AML-193 (cell line): ENCODE data around the gene OCLN.
"Not testable (repeated sequence)": the region's sequence is repeated elsewhere in the genome, so short reads cannot be mapped to it uniquely, and the experiment has no call there.

Source experiments
- DNase-seq, 2 experiments: peaks; one replicate each; lab custom pipeline; 2025; lab: John Stamatoyannopoulos, UW

Gene OCLN

DNA sequence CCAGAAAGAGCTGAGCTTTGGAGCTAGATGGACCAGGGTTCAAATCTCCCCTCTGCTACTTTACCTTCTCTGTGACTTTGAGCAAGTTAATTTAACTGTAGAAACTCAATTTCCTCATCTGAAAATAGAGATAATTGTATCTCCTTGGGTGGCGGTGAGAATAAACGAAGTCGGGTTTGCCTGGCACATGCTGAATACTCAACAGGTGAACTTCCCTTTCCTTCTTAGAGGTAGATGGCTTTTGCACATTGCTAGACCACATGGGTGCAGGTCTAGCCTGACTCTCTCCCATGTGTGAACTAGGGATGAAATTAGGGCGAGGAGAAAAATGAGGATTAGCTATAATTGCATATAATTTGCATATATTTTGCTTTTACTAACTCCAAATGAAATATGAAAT, 36.0 kb downstream of the OCLN start:
- DNase-seq = no peak

DNA sequence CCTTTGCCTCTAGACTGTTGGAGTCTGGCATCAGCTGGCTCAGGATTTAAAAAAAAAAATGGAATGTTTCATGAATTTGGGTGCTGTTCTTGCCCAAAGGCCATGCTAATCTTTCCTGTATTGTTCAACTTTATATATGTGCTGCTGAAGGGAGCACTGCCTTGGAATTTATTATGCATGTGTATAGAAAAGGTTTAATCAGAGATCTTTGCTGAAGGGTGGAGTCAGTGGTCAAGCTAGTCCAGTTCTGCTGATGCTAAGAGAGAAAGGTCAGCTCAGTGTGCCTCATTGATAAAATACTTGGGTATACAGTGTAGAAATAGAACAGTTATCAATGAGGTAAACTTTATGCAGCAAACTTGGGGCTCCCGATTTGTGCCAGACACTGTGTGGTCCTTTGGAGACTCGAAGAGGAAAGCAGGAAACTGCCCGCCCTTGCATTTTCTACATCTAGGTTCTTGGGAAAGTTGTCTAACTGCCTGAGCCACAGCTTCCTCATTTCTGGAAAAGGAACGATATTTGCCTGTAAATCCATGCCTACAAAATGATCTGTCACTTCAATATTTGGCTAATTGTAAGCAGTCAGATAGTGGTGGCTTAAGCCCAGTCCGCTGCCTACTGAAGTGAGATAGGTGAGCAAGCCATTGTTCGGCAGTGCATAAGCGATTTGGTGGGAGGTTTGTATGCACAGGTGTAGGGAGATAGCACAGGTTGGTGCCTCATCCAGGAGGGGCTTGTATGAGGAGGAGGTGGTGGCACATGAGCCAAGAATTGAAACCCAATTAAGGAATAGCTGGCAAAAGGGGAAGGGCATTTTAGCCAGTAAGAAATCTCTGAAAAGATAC, 38.2 kb downstream of the OCLN start:
- no peak for DNase-seq

DNA sequence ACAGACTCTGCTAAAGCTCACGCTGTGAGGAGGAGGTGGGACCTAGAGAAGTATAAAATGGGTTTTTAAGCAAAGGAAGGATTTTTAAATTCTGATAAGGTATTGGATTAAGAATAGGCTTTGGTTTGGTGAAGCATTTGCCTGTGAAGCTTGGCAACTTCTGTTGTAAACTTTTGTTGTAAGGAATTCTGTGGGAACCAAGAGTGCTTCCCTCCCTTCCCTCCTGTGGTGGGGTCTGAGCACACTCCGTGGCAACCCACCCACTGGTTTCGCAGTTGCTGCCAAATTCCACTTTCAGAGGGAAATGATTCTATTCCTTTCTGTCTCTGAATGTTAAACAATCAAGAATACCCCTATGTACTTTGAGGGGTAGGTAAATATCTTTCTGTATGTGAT, 38.8 kb downstream of the OCLN start:
- DNase-seq = no peak

GRCh38 chr5:69537911-69538310, 45.3 kb downstream of the OCLN start:
- not testable (repeated sequence) for DNase-seq

- DNase-seq = not testable (repeated sequence)
Measured at GRCh38 chr5:69538735-69539134, 46.1 kb downstream of the OCLN start.

- not testable (repeated sequence) for DNase-seq
Measured at GRCh38 chr5:69541347-69541746, 48.8 kb downstream of the OCLN start.

DNA sequence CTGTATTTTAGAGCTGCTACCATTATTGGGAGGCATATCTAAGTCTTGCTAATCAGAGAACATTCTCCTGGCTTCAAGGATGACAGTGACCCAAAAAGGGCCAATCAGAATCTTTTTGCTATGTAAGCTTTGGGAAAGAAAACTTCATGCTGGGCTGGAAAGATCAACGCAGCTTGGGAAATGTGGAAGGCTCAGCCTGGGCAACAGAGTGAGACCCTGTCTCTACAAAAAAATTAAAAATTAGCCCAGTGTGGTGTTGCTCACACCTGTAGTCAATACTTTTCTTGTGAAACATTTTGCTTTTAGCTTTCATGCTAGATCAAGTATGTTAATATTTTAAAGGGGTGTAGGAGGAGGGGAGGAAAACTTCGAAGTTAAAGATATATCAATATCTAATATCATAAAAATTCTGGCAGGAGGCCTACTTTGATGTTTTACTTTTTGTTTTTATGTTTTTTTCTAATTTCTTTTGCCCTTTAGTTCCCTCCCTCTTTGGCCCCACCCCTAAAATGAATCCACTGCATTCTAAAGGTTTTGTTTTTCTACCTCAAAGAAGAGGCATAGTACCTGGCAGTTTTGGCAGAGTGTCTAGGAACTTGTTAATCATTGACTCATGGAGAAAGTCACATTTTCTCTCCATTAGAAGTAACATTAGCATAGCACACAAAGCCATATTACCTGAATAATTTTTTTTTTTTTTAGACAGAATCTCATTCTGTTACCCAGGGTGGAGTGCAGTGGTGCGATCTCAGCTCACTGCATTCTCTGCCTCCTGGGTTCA, 50.4 kb downstream of the OCLN start:
- not testable (repeated sequence) for DNase-seq

GRCh38 chr5:69544602-69545001, 52.0 kb downstream of the OCLN start:
- not testable (repeated sequence) for DNase-seq

DNA sequence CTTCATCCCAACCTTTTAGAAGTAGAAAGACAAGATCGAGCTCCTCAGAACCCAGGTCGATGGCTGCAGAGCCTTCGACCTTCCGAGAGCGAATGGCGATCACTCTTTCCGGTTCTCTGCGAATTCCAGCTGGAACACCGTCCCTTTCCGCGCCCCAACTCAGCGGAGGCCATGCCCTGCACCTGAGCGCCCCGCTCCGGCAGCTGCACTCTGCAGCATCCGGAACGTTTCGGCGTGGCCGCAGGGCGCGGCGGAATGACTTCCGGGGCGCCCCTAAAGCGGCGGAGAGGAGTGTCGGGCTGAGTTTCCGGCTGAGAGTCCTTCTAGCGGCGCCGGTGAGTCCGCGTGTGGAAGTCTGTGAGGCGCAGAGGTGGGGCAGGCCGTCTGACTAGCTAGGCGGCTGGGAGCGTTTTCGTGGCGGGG, 67.3 kb downstream of the OCLN start, which contains the start of gene GTF2H2C:
TSS of gene GTF2H2C (plus strand) at position 284 of the 423 bp plus-strand sequence. CDS start 4,942 bp downstream, outside the sequence.
- not testable (repeated sequence) for DNase-seq

DNA sequence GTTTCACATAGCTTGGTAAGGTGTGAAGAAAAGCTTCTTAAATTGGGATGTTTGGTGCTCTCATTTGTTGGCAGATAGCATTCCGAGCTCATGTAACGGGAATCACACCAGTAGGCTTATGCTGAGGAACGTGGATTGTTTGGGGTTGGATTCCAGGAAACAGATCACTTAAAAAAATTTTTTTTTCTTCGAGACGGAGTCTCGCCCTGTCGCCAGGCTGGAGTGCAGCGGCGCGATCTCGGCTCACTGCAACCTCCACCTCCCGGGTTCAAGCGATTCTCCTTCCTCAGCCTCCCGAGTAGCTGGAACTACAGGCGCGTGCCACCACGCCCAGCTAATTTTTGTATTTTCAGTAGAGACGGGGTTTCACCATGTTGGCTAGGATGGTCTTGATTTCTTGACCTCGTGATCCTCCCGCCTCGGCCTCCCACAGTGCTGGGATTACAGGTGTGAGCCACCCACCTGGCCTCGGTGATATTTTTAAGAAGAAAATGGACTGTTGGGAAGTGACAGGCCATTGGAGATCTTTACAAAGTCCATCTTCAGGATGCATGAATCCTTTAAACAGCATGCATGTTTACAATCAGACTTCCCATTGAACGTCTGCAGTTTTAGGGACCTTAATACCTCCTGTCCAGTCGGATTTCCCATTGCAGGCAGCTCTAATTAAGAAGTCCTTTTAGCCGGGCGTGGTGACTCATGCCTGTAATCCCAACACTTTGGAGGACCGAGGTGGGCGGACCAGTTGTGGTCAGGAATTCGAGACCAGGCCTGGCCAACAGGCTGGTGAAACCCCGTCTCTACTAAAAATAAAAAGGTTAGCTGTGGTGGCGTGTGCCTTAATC, 68.2 kb downstream of the OCLN start:
- DNase-seq = not testable (repeated sequence)

DNA sequence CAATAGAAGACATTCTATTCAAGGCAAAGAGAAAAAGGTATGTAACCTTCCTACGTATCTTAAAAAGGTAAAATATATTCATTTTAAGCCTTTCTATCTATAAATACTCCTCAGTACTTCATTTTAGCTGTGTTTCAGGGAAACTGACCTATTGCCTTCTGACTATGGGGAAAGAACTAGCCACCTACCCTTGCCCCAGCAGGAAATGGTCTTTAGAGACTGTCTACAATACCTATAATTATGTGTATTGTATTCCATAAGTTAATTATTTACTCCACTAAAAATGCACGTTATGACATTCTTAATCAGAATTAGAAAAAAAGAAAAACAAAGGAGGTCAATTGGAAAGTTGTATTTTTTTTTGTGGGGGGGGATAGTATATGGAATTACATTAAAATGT, 73.6 kb downstream of the OCLN start:
- not testable (repeated sequence) for DNase-seq

- not testable (repeated sequence) for DNase-seq
Measured at GRCh38 chr5:69568072-69568471, 75.5 kb downstream of the OCLN start.

DNA sequence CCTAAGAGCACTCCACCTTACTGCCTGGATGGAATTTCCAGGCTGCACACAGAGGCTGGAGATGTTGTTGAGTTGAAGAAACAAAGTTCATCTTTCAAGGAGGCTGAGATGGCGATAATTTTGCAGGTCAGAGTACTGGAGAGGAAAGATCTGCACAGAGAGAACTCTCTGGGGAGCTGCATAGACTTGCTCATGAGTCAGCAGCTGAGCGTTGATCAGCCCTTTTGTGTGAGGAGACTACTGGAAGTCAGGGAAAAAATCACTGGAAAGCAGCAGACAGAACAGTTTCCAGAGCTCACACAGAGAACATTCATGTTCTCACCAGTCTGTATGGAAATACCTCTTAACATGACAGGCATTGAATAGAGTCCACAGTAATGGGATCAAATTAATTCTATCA, 90.8 kb downstream of the OCLN start:
- DNase-seq = not testable (repeated sequence)

DNA sequence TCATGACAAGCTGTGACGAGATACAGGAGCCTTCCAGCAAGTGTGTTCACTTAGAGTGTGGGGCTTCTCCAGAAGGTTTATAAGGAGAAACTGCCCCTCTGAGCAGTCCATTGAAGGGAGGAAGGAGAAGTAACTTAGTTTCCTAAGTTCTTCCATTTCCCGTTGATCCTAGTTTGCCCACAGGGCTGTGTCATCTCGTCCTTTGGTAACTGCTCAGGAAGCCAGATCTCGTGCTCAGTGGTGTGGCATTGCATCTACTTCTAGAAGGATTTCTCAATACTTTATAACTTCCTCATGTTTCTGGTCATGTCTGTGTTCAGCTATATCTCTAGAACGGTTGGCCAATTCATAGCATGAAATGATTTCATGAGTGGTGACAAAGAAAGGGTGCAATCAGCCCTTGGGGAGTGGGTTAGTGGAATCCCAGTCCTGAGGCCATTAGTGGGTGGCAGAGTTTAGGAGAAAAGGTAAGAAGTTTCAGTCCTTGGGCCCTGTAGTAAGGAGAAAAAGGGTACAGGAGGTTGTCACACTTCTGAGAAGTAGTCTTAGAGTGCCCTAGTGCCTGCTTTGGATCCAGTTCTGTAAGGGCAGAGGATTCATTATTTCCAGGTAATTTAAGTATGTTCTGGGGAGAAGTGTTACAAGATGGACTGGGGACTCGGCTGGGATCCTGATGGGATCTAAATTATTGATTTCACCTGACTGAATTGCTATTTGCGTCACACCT, 103.7 kb downstream of the OCLN start:
- DNase-seq = not testable (repeated sequence)

DNA sequence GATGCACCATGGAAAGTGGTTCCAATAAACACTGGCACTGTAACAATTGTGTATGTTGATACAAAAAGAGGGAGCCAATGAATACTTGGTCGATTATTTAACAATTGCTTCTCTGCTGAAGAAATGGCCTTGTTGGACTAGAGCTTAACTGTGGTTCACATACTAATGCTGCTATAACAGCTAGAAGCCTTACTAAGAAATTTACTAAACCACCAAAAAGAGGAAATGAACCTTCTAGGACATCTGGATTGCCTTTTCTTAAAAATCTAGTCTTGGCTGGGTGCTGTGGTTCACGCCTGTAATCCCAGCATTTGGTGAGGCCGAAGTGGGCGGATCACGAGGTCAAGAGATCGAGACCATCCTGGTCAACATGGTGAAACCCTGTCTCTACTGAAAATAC, 109.4 kb downstream of the OCLN start:
- DNase-seq = not testable (repeated sequence)

DNA sequence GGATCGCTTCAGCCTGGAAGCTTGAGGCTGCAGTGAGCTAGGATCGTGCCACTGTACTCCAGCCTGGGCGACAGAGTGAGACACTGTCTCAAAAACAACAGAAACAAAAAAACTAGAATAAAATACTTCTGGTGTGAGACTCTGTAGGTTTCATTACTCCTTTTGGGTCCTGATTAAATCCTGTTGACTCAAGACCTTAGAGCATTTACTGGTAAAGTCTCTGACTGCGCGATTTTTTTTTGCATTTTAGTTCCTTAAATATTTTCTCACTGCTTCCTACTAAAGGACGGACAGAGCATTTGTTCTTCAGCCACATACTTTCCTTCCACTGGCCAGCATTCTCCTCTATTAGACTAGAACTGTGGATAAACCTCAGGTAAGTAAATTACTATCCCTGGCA, 114.2 kb downstream of the OCLN start:
- DNase-seq = not testable (repeated sequence)
